IMR-90 (cell line): ENCODE results near the gene RBM45.

Experiments
- BHLHE40 ChIP-seq: fragments of 150-350 bp; IDR thresholded peaks from 2 replicates; pipeline ENCODE4 v1.6.1; 2016; ENCODE audit warnings: mild to moderate bottlenecking, low read depth, low read length
- CEBPB ChIP-seq: IDR thresholded peaks from 2 replicates; pipeline ENCODE4 v1.6.1; 2012; ENCODE audit warnings: low read depth, low read length, improper control_type of control experiment
- CTCF ChIP-seq: conservative IDR thresholded peaks from 2 replicates; pipeline ENCODE4 v1.5.1; 2012; ENCODE audit warnings: mild to moderate bottlenecking, low read depth, low read length, improper control_type of control experiment
- ELK1 ChIP-seq: fragments of 150-350 bp; IDR thresholded peaks from 2 replicates; pipeline ENCODE4 v1.6.1; 2016; ENCODE audit warnings: low read depth, mild to moderate bottlenecking, low read length, moderate library complexity, borderline replicate concordance
- FOS ChIP-seq: fragments of 150-350 bp; IDR thresholded peaks from 2 replicates; pipeline ENCODE4 v1.6.1; 2016; ENCODE audit warnings: low read depth, low read length
- MAZ ChIP-seq: IDR thresholded peaks from 2 replicates; pipeline ENCODE4 v1.6.1; 2012; ENCODE audit warnings: low read depth, mild to moderate bottlenecking, low read length, improper control_type of control experiment, moderate library complexity, borderline replicate concordance
- MXI1 ChIP-seq: IDR thresholded peaks from 2 replicates; pipeline ENCODE4 v1.6.1; 2012; ENCODE audit warnings: low read depth, mild to moderate bottlenecking, low read length, moderate library complexity, borderline replicate concordance
- NFE2L2 ChIP-seq: fragments of 150-350 bp; IDR thresholded peaks from 2 replicates; pipeline ENCODE4 v1.6.1; 2016; ENCODE audit warnings: low read depth, mild to moderate bottlenecking, low read length
- POLR2A ChIP-seq: IDR thresholded peaks from 2 replicates; pipeline ENCODE4 v1.6.1; 2012; ENCODE audit warnings: mild to moderate bottlenecking, low read depth, low read length
- RAD21 ChIP-seq: IDR thresholded peaks from 2 replicates; pipeline ENCODE4 v1.6.1; 2012; ENCODE audit warnings: low read length, improper control_type of control experiment
- RFX5 ChIP-seq: IDR thresholded peaks from 2 replicates; pipeline ENCODE4 v1.8.0; 2012; ENCODE audit warnings: low read depth, mild to moderate bottlenecking, low read length, moderate library complexity
- SMC3 ChIP-seq: fragments of 150-350 bp; IDR thresholded peaks from 2 replicates; pipeline ENCODE4 v1.6.1; 2016; ENCODE audit warnings: low read depth, mild to moderate bottlenecking, antibody characterized with exemption, low read length, moderate library complexity
- USF2 ChIP-seq: fragments of 150-350 bp; IDR thresholded peaks from 2 replicates; pipeline ENCODE4 v1.6.1; 2017; ENCODE audit warnings: mild to moderate bottlenecking, antibody characterized with exemption, low read length, low read depth

- TF ChIP-seq NFE2L2 (no peak), CTCF (no peak), MXI1 (no peak), ELK1 (no peak), FOS (no peak), USF2 (no peak), RFX5 (peak; percentile 8; the same call in 1 of the 2 replicates), POLR2A (no peak), CEBPB (no peak), BHLHE40 (no peak), SMC3 (no peak), MAZ (no peak), RAD21 (no peak)
These were observed 30.2 kb downstream of the RBM45 start for GRCh38 chr2:178142274-178143065.
